HL-60 (cell line): ENCODE results near the gene CACNG8.

ENCODE experiments used
- CTCF ChIP-seq: IDR thresholded peaks from one replicate; pipeline ENCODE4 v1.5.1; 2011; ENCODE audit warnings: low read length, control low read depth, inconsistent platforms; ENCODE audit not compliant: insufficient read depth
- POLR2AphosphoS5 ChIP-seq: IDR thresholded peaks from 2 replicates; pipeline ENCODE4 v1.6.1; 2012; ENCODE audit warnings: low read depth

- no peak for TF ChIP-seq CTCF
- no peak for TF ChIP-seq POLR2AphosphoS5
Observed at GRCh38 chr19:53936029-53936428, 26.7 kb upstream of the CACNG8 start.
